HCT116 (cell line): ENCODE data around the gene BABAM2. TPM values are rescaled to one million over a fixed set of nuclear protein-coding genes. Genes with fewer than 3 reads are reported as not detected.

Source experiments
- ATAC-seq: fragments of 200-7000 bp; cut with Tn5 transposase; 2 replicates; pipeline ENCODE4 v1.9.1; 2020; ENCODE audit warnings: mild to moderate bottlenecking, moderate library complexity
- BruUV-seq: library from RNA; stranded (reverse); fragments of 400-500 nt; replicated peaks from 2 replicates; lab custom pipeline; 2021; lab: Mats Ljungman, UMichigan
- CTCF ChIA-PET: fragments of 300-600 bp; sonication (Branson Sonifier 250); formaldehyde crosslinking; loops from one replicate; lab custom pipeline; 2021; ENCODE audit warnings: antibody characterized with exemption; lab: Charles Lee
- POLR2A ChIA-PET: fragments of 300-600, 350-600 bp; sonication (Branson Sonifier 250); formaldehyde crosslinking; loops from one replicate; lab custom pipeline; 2021; ENCODE audit warnings: antibody characterized with exemption; lab: Charles Lee
- RAD21 ChIA-PET, 2 experiments: fragments of 300-600 bp; sonication (Branson Sonifier 250); formaldehyde crosslinking; loops; one replicate each; lab custom pipeline; 2023; ENCODE audit warnings: low total read pairs in 2 of 2; ENCODE audit not compliant: uncharacterized antibody in 2 of 2, unreplicated experiment in 2 of 2, low non-redundant PET in 1 of 2; lab: Charles Lee
- DNase-seq: peaks from one replicate; pipeline ENCODE4 v3.0.0-alpha.2; 2010; ENCODE audit warnings: low read depth, low spot score
- H2AFZ ChIP-seq: fragments of 200-600 bp; shearing (Covaris generic), sonication (generic); 2 replicates; pipeline ENCODE4 v1.6.1; 2017; ENCODE audit warnings: low read depth, mixed run types, mixed read lengths, antibody characterized with exemption, low read length; ENCODE audit not compliant: poor library complexity, severe bottlenecking
- H3K27ac ChIP-seq: 2 replicates; pipeline ENCODE4 v1.5.1; 2012; ENCODE audit warnings: low read depth, low read length
- H3K27me3 ChIP-seq: fragments of 200-600 bp; sonication (generic); 2 replicates; pipeline ENCODE4 v1.6.1; 2016; ENCODE audit warnings: mixed run types, low read length, mixed read lengths; ENCODE audit not compliant: insufficient read depth
- H3K36me3 ChIP-seq, 2 experiments: fragments of 200-500 bp in 1 of 2; fragments of 200-600 bp in 1 of 2; sonication (Bioruptor generic) in 1 of 2; sonication (generic) in 1 of 2; 2 replicates each; pipeline versions ENCODE4 v1.5.1 to v1.6.1; 2014 to 2016; ENCODE audit warnings: low read length in 2 of 2, inconsistent platforms in 1 of 2, mixed read lengths in 1 of 2, mixed run types in 1 of 2; ENCODE audit not compliant: insufficient read depth in 2 of 2, control insufficient read depth in 1 of 2
- H3K4me1 ChIP-seq, 2 experiments: fragments of 200-600 bp in 1 of 2; sonication (generic) in 1 of 2; 2 replicates each; pipeline versions ENCODE4 v1.5.1 to v1.6.1; 2012 to 2017; ENCODE audit warnings: low read length in 2 of 2, inconsistent platforms in 1 of 2, mild to moderate bottlenecking in 1 of 2, mixed read lengths in 1 of 2, mixed run types in 1 of 2, moderate library complexity in 1 of 2; ENCODE audit not compliant: insufficient read depth in 2 of 2, control insufficient read depth in 1 of 2
- H3K4me2 ChIP-seq: fragments of 200-600 bp; sonication (generic); 2 replicates; pipeline ENCODE4 v1.6.1; 2017; ENCODE audit warnings: mixed run types, low read length, mixed read lengths
- H3K4me3 ChIP-seq, 2 experiments: fragments of 200-600 bp in 1 of 2; sonication (generic) in 1 of 2; replicated peaks in 1 of 2; 2 replicates each; pipeline ENCODE4 v1.5.1; 2011 to 2016; ENCODE audit warnings: low read length in 2 of 2, control low read depth in 1 of 2, low read depth in 1 of 2, mild to moderate bottlenecking in 1 of 2, mixed read lengths in 1 of 2, mixed run types in 1 of 2
- H3K79me2 ChIP-seq: fragments of 200-600 bp; sonication (generic); 2 replicates; pipeline ENCODE4 v1.6.1; 2017; ENCODE audit warnings: mild to moderate bottlenecking, mixed run types, low read length, moderate library complexity, mixed read lengths; ENCODE audit not compliant: insufficient read depth
- H3K9ac ChIP-seq: fragments of 200-600 bp; sonication (generic); 2 replicates; pipeline ENCODE4 v1.6.1; 2016; ENCODE audit warnings: low read length, mixed read lengths
- H3K9me2 ChIP-seq: fragments of 200-600 bp; sonication (generic), shearing (Covaris generic); 2 replicates; pipeline ENCODE4 v1.6.1; 2017; ENCODE audit warnings: mixed run types, mild to moderate bottlenecking, moderate library complexity; ENCODE audit not compliant: insufficient read depth
- H3K9me3 ChIP-seq, 2 experiments: fragments of 200-500 bp in 1 of 2; fragments of 200-600 bp in 1 of 2; sonication (Bioruptor generic) in 1 of 2; sonication (generic) in 1 of 2; 2 replicates each; pipeline ENCODE4 v1.6.1; 2014 to 2017; ENCODE audit warnings: low read length in 2 of 2, mixed read lengths in 2 of 2, inconsistent platforms in 1 of 2, low read depth in 1 of 2, mild to moderate bottlenecking in 1 of 2, mixed run types in 1 of 2, moderate library complexity in 1 of 2; ENCODE audit not compliant: control insufficient read depth in 1 of 2, insufficient read depth in 1 of 2
- H4K20me1 ChIP-seq: fragments of 200-600 bp; sonication (generic), shearing (Covaris generic); 2 replicates; pipeline ENCODE4 v1.6.1; 2017; ENCODE audit warnings: mixed run types, mild to moderate bottlenecking, moderate library complexity; ENCODE audit not compliant: insufficient read depth
- ATF3 ChIP-seq: IDR thresholded peaks from 2 replicates; pipeline ENCODE4 v1.6.1; 2012
- CBX3 ChIP-seq: IDR thresholded peaks from 2 replicates; pipeline ENCODE4 v1.6.1; 2012; ENCODE audit warnings: low read depth
- CEBPB ChIP-seq: IDR thresholded peaks from 2 replicates; pipeline ENCODE4 v1.6.1; 2012; ENCODE audit warnings: low read depth
- ELF1 ChIP-seq: IDR thresholded peaks from 2 replicates; pipeline ENCODE4 v1.6.1; 2012; ENCODE audit warnings: low read depth, borderline replicate concordance
- EZH2 ChIP-seq: fragments of 200-600 bp; sonication (generic); IDR thresholded peaks from 2 replicates; pipeline ENCODE4 v1.6.1; 2017; ENCODE audit warnings: antibody characterized with exemption, mixed run types
- JUND ChIP-seq: IDR thresholded peaks from 2 replicates; pipeline ENCODE4 v1.6.1; 2012
- MAX ChIP-seq: IDR thresholded peaks from 2 replicates; pipeline ENCODE4 v1.6.1; 2012
- POLR2AphosphoS5 ChIP-seq: IDR thresholded peaks from 2 replicates; pipeline ENCODE4 v1.6.1; 2011; ENCODE audit warnings: mild to moderate bottlenecking, low read depth, low read length, moderate library complexity
- SP1 ChIP-seq: IDR thresholded peaks from 2 replicates; pipeline ENCODE4 v1.6.1; 2012; ENCODE audit warnings: low read depth
- TCF7L2 ChIP-seq: IDR thresholded peaks from 2 replicates; pipeline ENCODE4 v1.7.0; 2011; ENCODE audit warnings: borderline replicate concordance, inconsistent platforms; ENCODE audit not compliant: insufficient read depth, insufficient read length; ENCODE audit errors: extremely low read depth
- ZBTB33 ChIP-seq: IDR thresholded peaks from 2 replicates; pipeline ENCODE4 v1.6.1; 2011; ENCODE audit warnings: mild to moderate bottlenecking, low read length, moderate library complexity; ENCODE audit not compliant: insufficient replicate concordance; ENCODE audit errors: extremely low read depth
- intact Hi-C: fragments of 100-400 bp; cut with micrococcal nuclease; formaldehyde crosslinking; loops from 2 replicates; pipeline ENCODE4 v1.10.0; 2022
- total RNA-seq: library from RNA; stranded (reverse); gene quantifications from one replicate; pipeline ENCODE4 v1.2.1, GENCODE V29; 2021; ENCODE audit not compliant: unreplicated experiment

Gene BABAM2
- total RNA-seq, 1 experiment from 2014 or later = 23.8 TPM

- no peak for DNase-seq
- TF ChIP-seq MAX = no peak
- no peak for TF ChIP-seq POLR2AphosphoS5
- no peak for TF ChIP-seq TCF7L2
- no peak for TF ChIP-seq ZBTB33
- no peak for TF ChIP-seq ATF3
- CTCF ChIA-PET = no interaction called here
Measured at GRCh38 chr2:27871802-27872201, 18.7 kb upstream of the BABAM2 start.

GRCh38 chr2:27873091-27873490 is 17.4 kb upstream of the BABAM2 start:
- Histone ChIP-seq H3K27ac (no peak overlapping the region), H3K9me3 (peaks cover 0 to 9% of the 10 kb centered on the region in 2 experiments; a peak in 1 of 4 replicates), H3K79me2 (no peaks in the 10 kb centered on the region), H3K36me3 (no peaks in the 10 kb centered on the region), H3K9me2 (no peaks in the 10 kb centered on the region), H3K9ac (no peak overlapping the region), H3K4me3 (no peak overlapping the region), H4K20me1 (no peaks in the 10 kb centered on the region), H3K4me1 (peaks cover 0 to 5% of the 10 kb centered on the region in 2 experiments; a peak in 2 of 4 replicates), H3K4me2 (no peak overlapping the region), H3K27me3 (no peaks in the 10 kb centered on the region), H2AFZ (no peak overlapping the region)
- no peak for ATAC-seq
- intact Hi-C loops = no loop called here
- BruUV-seq = no TSS peak
- RAD21 ChIA-PET = no interaction called here
- no peak for DNase-seq
- TF ChIP-seq CEBPB (no peak), SP1 (no peak), TCF7L2 (no peak), JUND (no peak), EZH2 (no peak), CBX3 (no peak), ELF1 (no peak)
- POLR2A ChIA-PET = no interaction called here
- CTCF ChIA-PET = no interaction called here

More at GRCh38 chr2:27871802-27872201, 18.7 kb upstream of the BABAM2 start:
- no TSS peak for BruUV-seq
- Histone ChIP-seq H3K27me3 (no peaks in the 10 kb centered on the region), H3K4me3 (no peak overlapping the region), H4K20me1 (no peaks in the 10 kb centered on the region), H3K79me2 (no peaks in the 10 kb centered on the region), H2AFZ (no peak overlapping the region), H3K4me2 (no peak overlapping the region), H3K27ac (no peak overlapping the region), H3K9me2 (no peaks in the 10 kb centered on the region), H3K4me1 (peaks cover 0 to 5% of the 10 kb centered on the region in 2 experiments; a peak in 2 of 4 replicates), H3K9me3 (peaks cover 0 to 9% of the 10 kb centered on the region in 2 experiments; a peak in 1 of 4 replicates), H3K9ac (no peak overlapping the region), H3K36me3 (no peaks in the 10 kb centered on the region)
- ATAC-seq = peak; percentile 57
- POLR2A ChIA-PET = no interaction called here
- RAD21 ChIA-PET = no interaction called here
- intact Hi-C loops = no loop called here
